LNCaP clone FGC (cell line): ENCODE measurements around the gene ADRB2.

ENCODE experiments used
- DNase-seq: peaks from one replicate; pipeline ENCODE4 v3.0.0-alpha.2; 2011; ENCODE audit warnings: low read depth
- H3K4me3 ChIP-seq: 2 replicates; pipeline ENCODE4 v1.5.1; 2011; ENCODE audit warnings: mild to moderate bottlenecking, low read depth, low read length, control low read depth
- TF ChIP-seq, protein P1 (sequence below): IDR thresholded peaks from 2 replicates; pipeline ENCODE4 v1.5.1; 2012; ENCODE audit warnings: mild to moderate bottlenecking; ENCODE audit not compliant: control insufficient read depth, insufficient read depth; ENCODE audit errors: extremely low read depth

ADRB2 gene

DNA sequence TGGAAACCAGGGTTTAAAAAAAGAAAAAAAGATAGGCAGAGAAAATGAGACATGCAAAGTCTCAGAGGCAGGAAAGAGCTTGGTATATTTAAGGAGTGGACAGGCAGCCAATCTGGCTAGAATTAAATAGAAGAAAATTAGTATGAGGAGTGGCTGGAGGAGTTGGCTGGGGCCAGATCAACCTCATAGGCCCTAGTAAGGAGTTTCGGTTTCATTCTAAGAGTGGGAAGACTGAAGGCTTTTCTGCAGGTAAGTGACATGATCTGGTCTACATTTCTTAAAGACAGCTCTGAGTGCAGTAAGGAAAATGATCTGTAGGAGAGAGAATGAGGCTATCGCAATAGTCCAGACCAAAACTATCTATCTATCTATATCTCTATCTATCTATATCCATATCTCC, 27.5 kb downstream of the ADRB2 start:
- no peak overlapping the region for H3K4me3 ChIP-seq
- TF ChIP-seq, protein P1, sequence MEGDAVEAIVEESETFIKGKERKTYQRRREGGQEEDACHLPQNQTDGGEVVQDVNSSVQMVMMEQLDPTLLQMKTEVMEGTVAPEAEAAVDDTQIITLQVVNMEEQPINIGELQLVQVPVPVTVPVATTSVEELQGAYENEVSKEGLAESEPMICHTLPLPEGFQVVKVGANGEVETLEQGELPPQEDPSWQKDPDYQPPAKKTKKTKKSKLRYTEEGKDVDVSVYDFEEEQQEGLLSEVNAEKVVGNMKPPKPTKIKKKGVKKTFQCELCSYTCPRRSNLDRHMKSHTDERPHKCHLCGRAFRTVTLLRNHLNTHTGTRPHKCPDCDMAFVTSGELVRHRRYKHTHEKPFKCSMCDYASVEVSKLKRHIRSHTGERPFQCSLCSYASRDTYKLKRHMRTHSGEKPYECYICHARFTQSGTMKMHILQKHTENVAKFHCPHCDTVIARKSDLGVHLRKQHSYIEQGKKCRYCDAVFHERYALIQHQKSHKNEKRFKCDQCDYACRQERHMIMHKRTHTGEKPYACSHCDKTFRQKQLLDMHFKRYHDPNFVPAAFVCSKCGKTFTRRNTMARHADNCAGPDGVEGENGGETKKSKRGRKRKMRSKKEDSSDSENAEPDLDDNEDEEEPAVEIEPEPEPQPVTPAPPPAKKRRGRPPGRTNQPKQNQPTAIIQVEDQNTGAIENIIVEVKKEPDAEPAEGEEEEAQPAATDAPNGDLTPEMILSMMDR = no peak
- DNase-seq = no peak

DNA sequence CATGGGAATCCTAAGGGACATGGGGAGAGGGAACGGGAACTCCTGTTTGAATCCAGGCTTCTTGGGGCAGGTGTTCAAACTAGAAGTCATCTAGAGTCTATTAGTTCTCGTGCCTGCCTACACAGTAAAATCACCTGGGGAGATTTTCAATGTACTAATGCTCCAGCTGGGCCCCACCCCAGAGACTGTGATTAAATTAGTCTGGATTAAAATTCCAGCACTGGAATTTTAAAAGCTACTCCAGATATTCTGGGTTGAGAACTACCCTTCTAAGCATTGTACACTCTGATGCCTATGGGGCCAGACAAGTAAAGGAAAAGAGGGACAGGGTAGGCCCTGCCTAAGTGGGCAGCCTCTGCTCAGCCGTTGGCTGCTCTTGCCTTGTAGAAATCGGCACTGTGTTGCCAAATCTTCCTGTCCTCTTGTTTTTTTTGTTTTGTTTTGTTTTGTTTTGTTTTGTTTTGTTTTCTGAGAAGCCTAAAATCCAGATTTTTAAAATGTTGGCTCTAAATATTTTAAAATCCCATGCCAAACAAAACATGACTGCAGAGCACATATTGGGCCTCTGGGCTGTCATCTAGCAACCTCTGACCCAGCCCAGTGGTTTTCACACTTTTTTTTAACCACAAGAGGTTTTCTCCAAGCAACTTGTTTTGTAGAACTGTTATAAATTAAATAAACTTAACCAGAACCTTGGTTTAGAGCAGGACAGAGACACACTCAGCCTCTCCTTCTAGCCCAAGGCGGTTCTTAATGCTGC, 29.0 kb downstream of the ADRB2 start:
- no peak overlapping the region for H3K4me3 ChIP-seq
- TF ChIP-seq, protein P1 = no peak
- DNase-seq = no peak

DNA sequence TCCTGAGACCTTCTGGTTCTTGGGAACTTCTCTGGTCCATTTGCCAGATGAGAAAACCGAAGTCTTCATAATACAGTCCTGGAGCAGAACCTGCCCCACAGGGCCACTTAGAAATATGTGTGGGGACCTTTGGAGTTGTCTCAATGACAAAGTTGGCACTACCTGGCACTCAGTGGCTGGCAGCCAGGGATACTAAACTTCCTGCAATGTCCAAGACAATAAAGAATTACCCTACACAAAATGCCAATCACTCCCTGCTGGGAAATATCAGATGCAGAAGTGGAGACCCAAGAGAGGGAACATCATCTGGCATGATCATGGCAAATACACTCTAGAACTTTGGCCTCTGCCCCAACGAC, 29.6 kb downstream of the ADRB2 start:
- no peak for DNase-seq
- no peak overlapping the region for H3K4me3 ChIP-seq
- TF ChIP-seq, protein P1 = no peak

DNA sequence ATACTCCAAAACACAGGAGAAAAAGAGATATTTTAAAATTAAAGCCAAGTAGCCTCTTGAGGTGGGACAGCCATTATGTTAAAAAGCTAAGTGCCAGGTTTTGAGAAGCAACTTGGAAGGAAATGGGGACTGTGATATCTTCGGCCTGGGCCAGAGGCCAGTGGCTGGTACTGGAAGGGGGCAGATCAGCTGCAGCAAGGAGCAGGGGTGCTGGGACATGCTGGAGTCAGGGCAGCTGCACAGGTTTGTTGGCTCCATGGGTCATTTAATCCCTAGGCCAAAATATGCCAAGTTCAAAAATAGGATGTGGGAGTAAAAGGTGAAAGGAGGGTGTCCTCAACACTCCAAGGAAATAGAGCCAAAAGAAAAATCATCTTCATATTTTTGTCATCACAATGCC, 30.0 kb downstream of the ADRB2 start:
- TF ChIP-seq, protein P1 = no peak
- no peak for DNase-seq
- H3K4me3 ChIP-seq = no peak overlapping the region

DNA sequence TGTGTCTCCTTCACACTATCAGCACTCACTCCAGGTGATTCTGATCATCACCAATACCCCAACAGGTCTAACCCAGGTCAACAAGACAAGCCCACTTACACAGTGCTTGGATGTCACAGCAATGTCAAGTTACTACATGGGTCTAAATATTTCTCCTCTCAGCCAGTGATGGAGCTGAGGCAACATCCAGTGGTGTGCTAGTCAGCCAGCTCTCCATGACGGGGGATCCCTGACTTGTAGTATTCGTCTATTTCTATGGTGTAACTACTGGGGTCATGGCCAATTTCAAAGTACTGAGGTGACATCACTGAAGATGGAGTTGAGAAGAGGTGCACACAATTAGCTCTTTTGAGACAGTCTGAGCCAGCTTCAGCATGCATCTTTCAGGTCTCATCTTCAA, 31.1 kb downstream of the ADRB2 start:
- DNase-seq = no peak
- TF ChIP-seq, protein P1 = no peak
- H3K4me3 ChIP-seq = no peak overlapping the region

DNA sequence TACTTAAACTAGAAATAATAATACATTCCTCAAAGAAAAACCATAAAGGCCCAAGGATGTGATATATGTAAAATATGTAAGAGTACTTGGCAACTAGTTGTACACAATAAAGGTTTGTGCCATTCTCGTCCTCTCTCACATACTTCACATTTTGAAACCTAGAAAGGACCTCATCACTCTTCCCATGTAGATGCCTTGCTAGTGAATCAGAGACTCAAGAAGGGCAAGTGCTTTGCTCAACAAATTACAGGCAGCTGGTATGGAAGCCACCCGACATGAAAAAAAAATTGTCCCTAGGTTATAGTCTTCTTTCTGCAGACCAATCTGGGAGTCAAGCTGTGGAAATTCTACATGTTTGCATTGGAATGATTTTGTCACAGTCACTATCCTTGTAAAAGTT, 31.7 kb downstream of the ADRB2 start:
- DNase-seq = no peak
- TF ChIP-seq, protein P1 = no peak
- no peak overlapping the region for H3K4me3 ChIP-seq

DNA sequence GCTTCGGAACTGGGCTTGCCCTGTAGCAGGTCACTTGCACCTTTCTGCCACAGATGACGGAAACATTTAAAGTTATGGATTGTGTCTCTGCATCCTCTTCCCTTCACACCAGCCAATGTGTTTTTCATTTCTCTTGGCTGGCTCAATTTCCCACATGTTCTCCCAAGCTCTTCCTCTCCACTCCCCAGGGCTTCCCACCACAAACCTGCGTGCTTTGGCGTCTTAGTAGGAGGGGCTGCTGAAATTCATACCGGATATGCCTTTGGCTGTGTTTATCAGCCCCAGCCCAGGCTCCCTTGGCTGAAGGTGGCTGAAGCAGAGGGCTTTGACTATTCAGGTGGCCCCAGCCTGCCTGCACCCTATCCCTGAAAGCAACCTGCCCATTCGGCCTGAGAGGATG, 32.1 kb downstream of the ADRB2 start:
- TF ChIP-seq, protein P1 = no peak
- DNase-seq = no peak
- H3K4me3 ChIP-seq = no peak overlapping the region
